PC-3 (cell line): Measurements from ENCODE around the gene P2RY6.

Source experiments
- CTCF ChIP-seq: fragments of 300-600 bp; sonication (generic); conservative IDR thresholded peaks from 2 replicates; pipeline ENCODE4 v1.5.1; 2017; ENCODE audit warnings: antibody characterized with exemption, low read depth, mild to moderate bottlenecking, low read length
- EZH2phosphoT487 ChIP-seq: fragments of 300-600 bp; sonication (generic); IDR thresholded peaks from 2 replicates; pipeline ENCODE4 v1.6.1; 2018; ENCODE audit warnings: mild to moderate bottlenecking, antibody characterized with exemption, low read length, borderline replicate concordance

GRCh38 chr11:73318501-73319011, 46.4 kb downstream of the P2RY6 start:
- no peak for TF ChIP-seq CTCF
- TF ChIP-seq EZH2phosphoT487, result no peak
